Measurements from ENCODE around the gene PCDHGA5.

DNA sequence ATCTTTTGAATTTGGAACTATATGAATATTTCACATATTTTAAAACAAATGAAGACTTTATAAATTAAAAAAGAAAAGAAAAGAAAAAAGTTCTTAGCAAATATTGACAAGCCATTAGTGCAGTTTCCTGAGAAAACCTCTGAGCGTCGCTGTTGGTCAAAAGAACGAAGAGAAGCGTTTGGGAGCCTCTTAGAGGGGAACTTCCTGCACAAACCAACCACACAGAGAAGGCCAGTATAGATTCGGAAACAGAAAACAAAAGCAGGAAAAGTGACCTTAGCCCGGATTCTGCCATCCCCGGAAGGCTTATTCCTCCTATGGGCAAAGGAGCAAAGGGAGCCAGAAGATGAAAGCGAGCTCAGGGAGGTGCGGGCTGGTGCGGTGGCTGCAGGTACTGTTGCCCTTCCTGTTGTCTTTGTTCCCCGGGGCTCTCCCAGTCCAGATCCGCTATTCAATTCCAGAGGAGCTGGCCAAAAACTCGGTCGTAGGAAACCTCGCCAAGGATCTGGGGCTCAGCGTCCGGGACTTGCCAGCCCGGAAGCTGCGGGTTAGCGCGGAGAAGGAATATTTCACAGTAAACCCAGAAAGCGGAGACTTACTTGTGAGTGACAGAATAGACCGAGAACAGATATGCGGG, 4.1 kb upstream of the PCDHGA5 start, which contains the start of gene PCDHGB2:
- TF ChIP-seq, protein P1, sequence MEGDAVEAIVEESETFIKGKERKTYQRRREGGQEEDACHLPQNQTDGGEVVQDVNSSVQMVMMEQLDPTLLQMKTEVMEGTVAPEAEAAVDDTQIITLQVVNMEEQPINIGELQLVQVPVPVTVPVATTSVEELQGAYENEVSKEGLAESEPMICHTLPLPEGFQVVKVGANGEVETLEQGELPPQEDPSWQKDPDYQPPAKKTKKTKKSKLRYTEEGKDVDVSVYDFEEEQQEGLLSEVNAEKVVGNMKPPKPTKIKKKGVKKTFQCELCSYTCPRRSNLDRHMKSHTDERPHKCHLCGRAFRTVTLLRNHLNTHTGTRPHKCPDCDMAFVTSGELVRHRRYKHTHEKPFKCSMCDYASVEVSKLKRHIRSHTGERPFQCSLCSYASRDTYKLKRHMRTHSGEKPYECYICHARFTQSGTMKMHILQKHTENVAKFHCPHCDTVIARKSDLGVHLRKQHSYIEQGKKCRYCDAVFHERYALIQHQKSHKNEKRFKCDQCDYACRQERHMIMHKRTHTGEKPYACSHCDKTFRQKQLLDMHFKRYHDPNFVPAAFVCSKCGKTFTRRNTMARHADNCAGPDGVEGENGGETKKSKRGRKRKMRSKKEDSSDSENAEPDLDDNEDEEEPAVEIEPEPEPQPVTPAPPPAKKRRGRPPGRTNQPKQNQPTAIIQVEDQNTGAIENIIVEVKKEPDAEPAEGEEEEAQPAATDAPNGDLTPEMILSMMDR (IDR thresholded peaks at IDR 0.05) = peak in 1 of 6 experiments; percentile 19
- no peak for TF ChIP-seq POLR2A (IDR thresholded peaks at IDR 0.05)
